CD14-positive monocyte (primary cell): ENCODE measurements around the gene TTYH3. TPM values are rescaled to one million over a fixed set of nuclear protein-coding genes. Genes with fewer than 3 reads are reported as not detected.

Experiments used
- DNase-seq, 3 donors: peaks; one replicate each; pipeline ENCODE4 v3.0.0-alpha.2; 2011 to 2022
- H2AFZ ChIP-seq: 2 replicates; pipeline ENCODE4 v1.6.0; 2012; ENCODE audit warnings: mild to moderate bottlenecking, low read depth, low read length, inconsistent platforms; ENCODE audit not compliant: insufficient read depth, poor library complexity, severe bottlenecking
- H3K27ac ChIP-seq, 2 donors: 1 replicate in 1 of 2; 2 replicates in 1 of 2; pipeline ENCODE4 v1.5.1; 2012 to 2013; ENCODE audit warnings: low read length in 2 of 2, control low read depth in 1 of 2, inconsistent platforms in 1 of 2, low read depth in 1 of 2, mild to moderate bottlenecking in 1 of 2
- H3K27me3 ChIP-seq, 2 donors: one replicate each; pipeline versions ENCODE4 v1.6.0 to v1.6.1; 2011 to 2013; ENCODE audit warnings: low read length in 2 of 2; ENCODE audit not compliant: control insufficient read depth in 2 of 2, insufficient read depth in 2 of 2
- H3K36me3 ChIP-seq, 2 donors: replicated peaks in 1 of 2; 1 replicate in 1 of 2; 2 replicates in 1 of 2; pipeline versions ENCODE4 v1.5.1 to v1.6.1; 2012 to 2013; ENCODE audit warnings: low read length in 2 of 2, control low read depth in 1 of 2, inconsistent platforms in 1 of 2, mild to moderate bottlenecking in 1 of 2; ENCODE audit not compliant: insufficient read depth in 2 of 2, control insufficient read depth in 1 of 2
- H3K4me1 ChIP-seq, 2 donors: 1 replicate in 1 of 2; 2 replicates in 1 of 2; pipeline versions ENCODE4 v1.5.1 to v1.6.1; 2012 to 2013; ENCODE audit warnings: low read length in 2 of 2, control low read depth in 1 of 2, inconsistent platforms in 1 of 2, mild to moderate bottlenecking in 1 of 2, moderate library complexity in 1 of 2; ENCODE audit not compliant: insufficient read depth in 2 of 2, control insufficient read depth in 1 of 2
- H3K4me2 ChIP-seq: replicated peaks from 2 replicates; pipeline ENCODE3; 2012; ENCODE audit warnings: low read length, moderate library complexity, mild to moderate bottlenecking; ENCODE audit not compliant: poor library complexity, severe bottlenecking; ENCODE audit errors: extremely low read depth
- H3K4me3 ChIP-seq, 3 experiments: fragments of 200-600 bp in 1 of 3; sonication (generic) in 1 of 3; replicated peaks in 1 of 3; 1 replicate in 2 of 3; 2 replicates in 1 of 3; pipeline ENCODE4 v1.5.1; 2011 to 2013; ENCODE audit warnings: low read length in 3 of 3, mild to moderate bottlenecking in 3 of 3, control low read depth in 2 of 3, low read depth in 2 of 3, inconsistent platforms in 1 of 3, moderate library complexity in 1 of 3
- H3K79me2 ChIP-seq: 2 replicates; pipeline ENCODE4 v1.6.0; 2012; ENCODE audit warnings: mild to moderate bottlenecking, control low read depth, inconsistent platforms, low read length, moderate library complexity; ENCODE audit not compliant: insufficient read depth
- H3K9ac ChIP-seq: 2 replicates; pipeline ENCODE4 v1.6.0; 2017; ENCODE audit warnings: low read length, mild to moderate bottlenecking; ENCODE audit not compliant: insufficient read depth, poor library complexity, severe bottlenecking
- H3K9me3 ChIP-seq, 2 donors: replicated peaks in 1 of 2; 1 replicate in 1 of 2; 2 replicates in 1 of 2; pipeline versions ENCODE4 v1.5.1 to v1.6.1; 2012 to 2013; ENCODE audit warnings: low read length in 2 of 2, control low read depth in 1 of 2; ENCODE audit not compliant: control insufficient read depth in 1 of 2, insufficient read depth in 1 of 2
- H4K20me1 ChIP-seq: 2 replicates; pipeline ENCODE4 v1.6.0; 2012; ENCODE audit warnings: mild to moderate bottlenecking, low read length, control low read depth, moderate library complexity; ENCODE audit not compliant: insufficient read depth
- H3K27ac Mint-ChIP-seq, 7 donors: one replicate each; pipeline ENCODE4 v1.8.0; 2020; ENCODE audit warnings: mild to moderate bottlenecking in 7 of 7, mixed read lengths in 7 of 7, moderate library complexity in 6 of 7, inconsistent platforms in 2 of 7
- H3K27me3 Mint-ChIP-seq, 3 donors: one replicate each; pipeline ENCODE4 v1.8.0; 2021 to 2022; ENCODE audit warnings: low read depth in 3 of 3, mild to moderate bottlenecking in 3 of 3, mixed read lengths in 3 of 3, moderate library complexity in 3 of 3, inconsistent platforms in 1 of 3
- H3K36me3 Mint-ChIP-seq, 2 donors: one replicate each; pipeline ENCODE4 v1.8.0; 2020; ENCODE audit warnings: mixed read lengths in 2 of 2, inconsistent platforms in 1 of 2, mild to moderate bottlenecking in 1 of 2
- H3K4me1 Mint-ChIP-seq: one replicate; pipeline ENCODE4 v1.8.0; 2020; ENCODE audit warnings: mild to moderate bottlenecking, mixed read lengths
- H3K4me3 Mint-ChIP-seq, 2 donors: one replicate each; pipeline ENCODE4 v1.8.0; 2020; ENCODE audit warnings: mild to moderate bottlenecking in 2 of 2, mixed read lengths in 2 of 2, moderate library complexity in 1 of 2
- H3K9me3 Mint-ChIP-seq, 7 donors: one replicate each; pipeline ENCODE4 v1.8.0; 2020 to 2022; ENCODE audit warnings: mixed read lengths in 7 of 7, mild to moderate bottlenecking in 6 of 7, moderate library complexity in 6 of 7, inconsistent platforms in 2 of 7
- WGBS: methylation state at CpG from one replicate; pipeline ENCODE4 v1.1.5; 2013; ENCODE audit warnings: missing lambda C conversion rate; ENCODE audit not compliant: insufficient coverage; 5-methylcytosine and 5-hydroxymethylcytosine counted together
- intact Hi-C, 2 donors: fragments of 100-400 bp; cut with micrococcal nuclease; formaldehyde crosslinking; loops; one replicate each; pipeline versions ENCODE4 v1.15.0 to v1.15.1; 2023
- polyA plus RNA-seq, 3 donors: library from polyadenylated mRNA; depleted of rRNA in 1 of 3; unstranded in 2 of 3; stranded (reverse) in 1 of 3; fragments of 300-500 nt in 2 of 3; fragments of >200 nt in 1 of 3; fragmentation: Illumina TruSeq in 2 of 3; gene quantifications; 1 replicate in 2 of 3; 2 replicates in 1 of 3; pipeline ENCODE4 v1.2.3, GENCODE V29; 2012 to 2021
- TF ChIP-seq, protein P1 (sequence below): fragments of 200-600 bp; IDR thresholded peaks from one replicate; pipeline ENCODE4 v1.8.0; 2022; ENCODE audit warnings: antibody characterized with exemption, mild to moderate bottlenecking

Gene TTYH3
- polyA plus RNA-seq, 3 donors = 13.4 to 73.5 (median 17.4) TPM

GRCh38 chr7:2658941-2659340 is 27.2 kb downstream of the TTYH3 start:
- H2AFZ ChIP-seq = no peak overlapping the region
- H3K36me3 Mint-ChIP-seq = peaks cover 46 to 77% of the 10 kb centered on the region in 2 donors
- no peaks in the 10 kb centered on the region for H3K4me1 Mint-ChIP-seq
- H3K4me3 ChIP-seq = no peak overlapping the region
- H3K27me3 ChIP-seq = no peaks in the 10 kb centered on the region
- no peaks in the 10 kb centered on the region for H3K9me3 ChIP-seq
- H3K27me3 Mint-ChIP-seq = peaks cover 0 to 2% (median 1%) of the 10 kb centered on the region in 3 donors
- H3K27ac Mint-ChIP-seq = peak overlapping the region in 1 of 7 donors; percentile 75
- peaks cover 78% of the 10 kb centered on the region for H4K20me1 ChIP-seq
- no peak overlapping the region for H3K27ac ChIP-seq
- H3K79me2 ChIP-seq = no peaks in the 10 kb centered on the region
- peaks cover 0 to 3% (median 0%) of the 10 kb centered on the region in 7 donors for H3K9me3 Mint-ChIP-seq
- peaks cover 0 to 3% of the 10 kb centered on the region in 2 donors for H3K4me1 ChIP-seq
- DNase-seq = no peak
- intact Hi-C loops = no loop called here
- no peak overlapping the region for H3K4me3 Mint-ChIP-seq
- H3K9ac ChIP-seq = no peak overlapping the region
- no peak overlapping the region for H3K4me2 ChIP-seq
- WGBS = 96% methylated on average over 13 of the region's 15 CpGs
- TF ChIP-seq, protein P1, sequence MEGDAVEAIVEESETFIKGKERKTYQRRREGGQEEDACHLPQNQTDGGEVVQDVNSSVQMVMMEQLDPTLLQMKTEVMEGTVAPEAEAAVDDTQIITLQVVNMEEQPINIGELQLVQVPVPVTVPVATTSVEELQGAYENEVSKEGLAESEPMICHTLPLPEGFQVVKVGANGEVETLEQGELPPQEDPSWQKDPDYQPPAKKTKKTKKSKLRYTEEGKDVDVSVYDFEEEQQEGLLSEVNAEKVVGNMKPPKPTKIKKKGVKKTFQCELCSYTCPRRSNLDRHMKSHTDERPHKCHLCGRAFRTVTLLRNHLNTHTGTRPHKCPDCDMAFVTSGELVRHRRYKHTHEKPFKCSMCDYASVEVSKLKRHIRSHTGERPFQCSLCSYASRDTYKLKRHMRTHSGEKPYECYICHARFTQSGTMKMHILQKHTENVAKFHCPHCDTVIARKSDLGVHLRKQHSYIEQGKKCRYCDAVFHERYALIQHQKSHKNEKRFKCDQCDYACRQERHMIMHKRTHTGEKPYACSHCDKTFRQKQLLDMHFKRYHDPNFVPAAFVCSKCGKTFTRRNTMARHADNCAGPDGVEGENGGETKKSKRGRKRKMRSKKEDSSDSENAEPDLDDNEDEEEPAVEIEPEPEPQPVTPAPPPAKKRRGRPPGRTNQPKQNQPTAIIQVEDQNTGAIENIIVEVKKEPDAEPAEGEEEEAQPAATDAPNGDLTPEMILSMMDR = no peak
- H3K36me3 ChIP-seq = peaks cover 70 to 81% of the 10 kb centered on the region in 2 donors

DNA sequence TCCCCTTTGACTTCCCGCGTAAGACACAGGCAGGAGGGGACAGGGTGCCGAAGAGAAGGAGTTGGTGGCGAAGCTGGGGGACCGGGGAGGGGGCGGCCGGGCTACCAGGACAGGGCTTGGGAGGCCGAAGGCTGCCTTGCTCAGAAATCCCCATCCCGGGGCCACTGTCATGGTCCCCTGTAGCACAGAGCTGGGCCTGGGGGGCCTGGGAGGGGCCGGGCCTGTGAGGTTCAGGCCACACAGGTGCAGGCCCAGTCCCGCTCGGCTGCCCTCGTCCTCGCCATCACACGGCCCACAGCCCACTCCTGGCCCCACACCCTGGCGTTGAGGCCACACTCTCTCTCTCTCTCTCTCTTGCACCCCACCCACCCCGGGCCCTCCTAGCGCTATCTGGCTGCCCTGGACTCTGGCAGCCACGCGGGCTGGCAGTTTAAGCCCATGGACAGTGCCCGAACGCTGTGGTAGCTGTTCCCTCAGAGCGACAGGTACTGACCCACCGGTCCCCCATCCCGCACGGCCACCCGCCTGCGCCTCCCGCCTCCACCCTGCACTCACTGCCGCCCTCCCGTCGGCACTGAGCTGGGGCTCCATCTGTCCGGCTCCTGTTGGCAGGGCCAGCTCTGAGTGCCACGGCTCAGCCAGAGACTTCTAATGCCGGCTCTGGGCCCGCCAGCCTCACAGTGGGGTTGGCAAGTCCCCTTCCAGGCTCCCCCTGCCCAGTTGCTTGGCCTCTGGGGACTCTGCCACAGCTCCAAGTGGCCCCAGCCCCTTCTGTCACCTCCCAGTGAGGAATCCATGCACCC is 28.0 kb downstream of the TTYH3 start:
- Histone ChIP-seq H3K4me2 (no peak overlapping the region), H4K20me1 (peaks cover 78% of the 10 kb centered on the region), H3K79me2 (no peaks in the 10 kb centered on the region), H3K27me3 (no peaks in the 10 kb centered on the region), H3K4me3 (no peak overlapping the region), H3K27ac (no peak overlapping the region), H2AFZ (no peak overlapping the region), H3K36me3 (peaks cover 67 to 77% of the 10 kb centered on the region in 2 donors), H3K9me3 (no peaks in the 10 kb centered on the region), H3K4me1 (peaks cover 0 to 5% of the 10 kb centered on the region in 2 donors), H3K9ac (no peak overlapping the region)
- peaks cover 3% of the 10 kb centered on the region for H3K4me1 Mint-ChIP-seq
- DNase-seq = no peak
- peak overlapping the region in 3 of 7 donors; percentile 23 to 73 (median 37) for H3K27ac Mint-ChIP-seq
- H3K27me3 Mint-ChIP-seq = peaks cover 0 to 2% (median 1%) of the 10 kb centered on the region in 3 donors
- H3K36me3 Mint-ChIP-seq = peaks cover 45 to 71% of the 10 kb centered on the region in 2 donors
- intact Hi-C loops = no loop called here
- peaks cover 0 to 3% (median 0%) of the 10 kb centered on the region in 7 donors for H3K9me3 Mint-ChIP-seq
- TF ChIP-seq, protein P1 = no peak
- WGBS = 96% methylated on average over 34 of the region's 36 CpGs
- no peak overlapping the region for H3K4me3 Mint-ChIP-seq
